HL-60 (cell line): ENCODE data around the gene NRXN3.

Experiments used
- GABPA ChIP-seq: IDR thresholded peaks from 2 replicates; pipeline ENCODE4 v1.6.1; 2012; ENCODE audit warnings: low read depth
- TF ChIP-seq, protein P1 (sequence below): IDR thresholded peaks from one replicate; pipeline ENCODE4 v1.5.1; 2011; ENCODE audit warnings: low read length, control low read depth, inconsistent platforms; ENCODE audit not compliant: insufficient read depth
- TF ChIP-seq, protein P2 (sequence below): IDR thresholded peaks from 2 replicates; pipeline ENCODE4 v1.6.1; 2012; ENCODE audit warnings: low read depth; ENCODE audit not compliant: insufficient replicate concordance

GRCh38 chr14:78709795-78710557, 539.8 kb downstream of the NRXN3 start:
- TF ChIP-seq, protein P1, sequence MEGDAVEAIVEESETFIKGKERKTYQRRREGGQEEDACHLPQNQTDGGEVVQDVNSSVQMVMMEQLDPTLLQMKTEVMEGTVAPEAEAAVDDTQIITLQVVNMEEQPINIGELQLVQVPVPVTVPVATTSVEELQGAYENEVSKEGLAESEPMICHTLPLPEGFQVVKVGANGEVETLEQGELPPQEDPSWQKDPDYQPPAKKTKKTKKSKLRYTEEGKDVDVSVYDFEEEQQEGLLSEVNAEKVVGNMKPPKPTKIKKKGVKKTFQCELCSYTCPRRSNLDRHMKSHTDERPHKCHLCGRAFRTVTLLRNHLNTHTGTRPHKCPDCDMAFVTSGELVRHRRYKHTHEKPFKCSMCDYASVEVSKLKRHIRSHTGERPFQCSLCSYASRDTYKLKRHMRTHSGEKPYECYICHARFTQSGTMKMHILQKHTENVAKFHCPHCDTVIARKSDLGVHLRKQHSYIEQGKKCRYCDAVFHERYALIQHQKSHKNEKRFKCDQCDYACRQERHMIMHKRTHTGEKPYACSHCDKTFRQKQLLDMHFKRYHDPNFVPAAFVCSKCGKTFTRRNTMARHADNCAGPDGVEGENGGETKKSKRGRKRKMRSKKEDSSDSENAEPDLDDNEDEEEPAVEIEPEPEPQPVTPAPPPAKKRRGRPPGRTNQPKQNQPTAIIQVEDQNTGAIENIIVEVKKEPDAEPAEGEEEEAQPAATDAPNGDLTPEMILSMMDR: no peak
- no peak for TF ChIP-seq GABPA
- TF ChIP-seq, protein P2, sequence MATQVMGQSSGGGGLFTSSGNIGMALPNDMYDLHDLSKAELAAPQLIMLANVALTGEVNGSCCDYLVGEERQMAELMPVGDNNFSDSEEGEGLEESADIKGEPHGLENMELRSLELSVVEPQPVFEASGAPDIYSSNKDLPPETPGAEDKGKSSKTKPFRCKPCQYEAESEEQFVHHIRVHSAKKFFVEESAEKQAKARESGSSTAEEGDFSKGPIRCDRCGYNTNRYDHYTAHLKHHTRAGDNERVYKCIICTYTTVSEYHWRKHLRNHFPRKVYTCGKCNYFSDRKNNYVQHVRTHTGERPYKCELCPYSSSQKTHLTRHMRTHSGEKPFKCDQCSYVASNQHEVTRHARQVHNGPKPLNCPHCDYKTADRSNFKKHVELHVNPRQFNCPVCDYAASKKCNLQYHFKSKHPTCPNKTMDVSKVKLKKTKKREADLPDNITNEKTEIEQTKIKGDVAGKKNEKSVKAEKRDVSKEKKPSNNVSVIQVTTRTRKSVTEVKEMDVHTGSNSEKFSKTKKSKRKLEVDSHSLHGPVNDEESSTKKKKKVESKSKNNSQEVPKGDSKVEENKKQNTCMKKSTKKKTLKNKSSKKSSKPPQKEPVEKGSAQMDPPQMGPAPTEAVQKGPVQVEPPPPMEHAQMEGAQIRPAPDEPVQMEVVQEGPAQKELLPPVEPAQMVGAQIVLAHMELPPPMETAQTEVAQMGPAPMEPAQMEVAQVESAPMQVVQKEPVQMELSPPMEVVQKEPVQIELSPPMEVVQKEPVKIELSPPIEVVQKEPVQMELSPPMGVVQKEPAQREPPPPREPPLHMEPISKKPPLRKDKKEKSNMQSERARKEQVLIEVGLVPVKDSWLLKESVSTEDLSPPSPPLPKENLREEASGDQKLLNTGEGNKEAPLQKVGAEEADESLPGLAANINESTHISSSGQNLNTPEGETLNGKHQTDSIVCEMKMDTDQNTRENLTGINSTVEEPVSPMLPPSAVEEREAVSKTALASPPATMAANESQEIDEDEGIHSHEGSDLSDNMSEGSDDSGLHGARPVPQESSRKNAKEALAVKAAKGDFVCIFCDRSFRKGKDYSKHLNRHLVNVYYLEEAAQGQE: no peak
